Lower leg skin (tissue), 4 donors: ENCODE measurements around the gene PEDS1. TPM values are rescaled to one million over a fixed set of nuclear protein-coding genes. Genes with fewer than 3 reads are reported as not detected.
"Not testable (repeated sequence)": the region's sequence is repeated elsewhere in the genome, so short reads cannot be mapped to it uniquely, and the experiment has no call there.

Experiments used
- DNase-seq, 2 donors: peaks; one replicate each; pipeline ENCODE4 v3.0.0-alpha.2; 2019; ENCODE audit warnings: low spot score in 2 of 2
- H3K4me3 ChIP-seq: fragments of 200-600 bp; sonication (generic); 2 replicates; pipeline ENCODE4 v1.5.1; 2017; ENCODE audit warnings: mild to moderate bottlenecking, low read depth; ENCODE audit not compliant: poor library complexity, severe bottlenecking
- CTCF ChIP-seq, 3 donors: fragments of 450-650 bp; IDR thresholded peaks; one replicate each; pipeline ENCODE4 v1.5.1; 2016; ENCODE audit warnings: antibody characterized with exemption in 3 of 3, mild to moderate bottlenecking in 3 of 3, moderate library complexity in 2 of 3
- POLR2A ChIP-seq, 2 donors: fragments of 450-650 bp; IDR thresholded peaks; one replicate each; pipeline ENCODE4 v1.6.1; 2016 to 2017; ENCODE audit warnings: antibody characterized with exemption in 2 of 2, mild to moderate bottlenecking in 1 of 2, moderate library complexity in 1 of 2
- WGBS, 2 donors: methylation state at CpG; one replicate each; pipeline ENCODE4 v1.1.5; 2018; 5-methylcytosine and 5-hydroxymethylcytosine counted together
- intact Hi-C: fragments of 100-400 bp; cut with DNase I; formaldehyde crosslinking; loops from one replicate; pipeline ENCODE4 v1.15.0; 2023; ENCODE audit warnings: low total_unique reads
- total RNA-seq, 4 donors: library from RNA; depleted of rRNA; stranded (reverse); fragments of >200 nt; gene quantifications; one replicate each; pipeline ENCODE4 v1.1.0, GENCODE V29; 2016

The PEDS1 gene
- total RNA-seq, 4 donors from 2014 or later, result 47.3 to 69.3 (median 59.6) TPM

GRCh38 chr20:50185426-50185825 lies 31.9 kb upstream of the PEDS1 start:
- H3K4me3 ChIP-seq, result no peak overlapping the region
- TF ChIP-seq CTCF (IDR thresholded peaks at IDR 0.05), result no peak
- TF ChIP-seq POLR2A (IDR thresholded peaks at IDR 0.05), result no peak
- 96% methylated on average over 5 of the region's 5 CpGs for WGBS, 2 donors
- no peak for DNase-seq
- intact Hi-C loops, result loop anchor here (2.0 to 5.0 kb wide), 2 partner anchors 277 to 402 kb away; no protein-coding TSS in a partner anchor

- intact Hi-C loops, result no loop called here
- no peak overlapping the region for H3K4me3 ChIP-seq
- DNase-seq, result no peak
- TF ChIP-seq CTCF (IDR thresholded peaks at IDR 0.05), result no peak
- no peak for TF ChIP-seq POLR2A (IDR thresholded peaks at IDR 0.05)
- WGBS, 2 donors, result 71 to 84% methylated on average over 2 of the region's 2 CpGs
Measured at GRCh38 chr20:50182346-50182745, 28.8 kb upstream of the PEDS1 start.

- intact Hi-C loops, result no loop called here
- H3K4me3 ChIP-seq, result no peak overlapping the region
- TF ChIP-seq CTCF (IDR thresholded peaks at IDR 0.05), result no peak
- TF ChIP-seq POLR2A (IDR thresholded peaks at IDR 0.05), result no peak
- WGBS, 2 donors, result 88 to 90% methylated on average over 10 of the region's 10 CpGs
- no peak for DNase-seq
Measured at GRCh38 chr20:50181344-50181743, 27.8 kb upstream of the PEDS1 start.

- WGBS, 2 donors, result 84 to 89% methylated on average over 9 of the region's 9 CpGs
- H3K4me3 ChIP-seq, intact Hi-C loops, DNase-seq: not testable (repeated sequence)
Measured at GRCh38 chr20:50178672-50179071, 25.1 kb upstream of the PEDS1 start.

- intact Hi-C loops, result no loop called here
- TF ChIP-seq CTCF (IDR thresholded peaks at IDR 0.05), result no peak
- no peak for TF ChIP-seq POLR2A (IDR thresholded peaks at IDR 0.05)
- H3K4me3 ChIP-seq, result no peak overlapping the region
- WGBS, 2 donors, result 91 to 93% methylated on average over 18 of the region's 18 CpGs
- peak in 1 of 2 donors; percentile 85 for DNase-seq
Measured at GRCh38 chr20:50175938-50176933, 22.7 kb upstream of the PEDS1 start.

- no peak for DNase-seq
- WGBS, 2 donors, result 82 to 95% methylated on average over 5 of the region's 5 CpGs
- intact Hi-C loops, result loop anchor here (5.0 kb wide), 2 partner anchors 52 to 197 kb away; no protein-coding TSS in a partner anchor
- no peak for TF ChIP-seq POLR2A (IDR thresholded peaks at IDR 0.05)
- TF ChIP-seq CTCF (IDR thresholded peaks at IDR 0.05), result no peak
- H3K4me3 ChIP-seq, result no peak overlapping the region
Measured at GRCh38 chr20:50174456-50174855, 20.9 kb upstream of the PEDS1 start.
